Activated CD8-positive, alpha-beta memory T cell treated with anti-CD3 and anti-CD28 coated beads for 24 hours (primary cell): Measurements from ENCODE around the gene FBXL13.
"Not testable (repeated sequence)": the region's sequence is repeated elsewhere in the genome, so short reads cannot be mapped to it uniquely, and the experiment has no call there.

Experiments
- DNase-seq: peaks from one replicate; pipeline ENCODE4 v3.0.0-alpha.2; 2020

Gene FBXL13

DNA sequence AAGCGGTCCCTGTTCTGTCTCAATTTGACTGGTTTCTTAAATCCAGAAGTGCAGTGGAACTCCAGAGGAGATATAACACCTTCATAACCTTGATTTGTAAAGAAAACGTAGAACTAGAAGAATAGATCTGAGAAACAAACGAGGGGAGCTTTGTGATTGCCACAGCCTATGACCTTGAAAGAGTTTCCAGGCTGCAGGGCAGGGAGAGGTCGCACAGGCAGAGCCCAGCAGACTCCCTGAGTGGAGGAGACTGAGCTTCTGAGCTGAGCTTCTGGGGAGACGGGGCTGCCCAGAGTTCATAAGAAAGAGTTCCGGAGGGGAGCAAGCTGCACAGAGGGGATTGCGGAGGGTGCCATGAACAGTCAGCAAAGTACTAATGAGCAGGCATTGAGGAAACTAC, 268.0 kb downstream of the FBXL13 start:
- no peak for DNase-seq

DNA sequence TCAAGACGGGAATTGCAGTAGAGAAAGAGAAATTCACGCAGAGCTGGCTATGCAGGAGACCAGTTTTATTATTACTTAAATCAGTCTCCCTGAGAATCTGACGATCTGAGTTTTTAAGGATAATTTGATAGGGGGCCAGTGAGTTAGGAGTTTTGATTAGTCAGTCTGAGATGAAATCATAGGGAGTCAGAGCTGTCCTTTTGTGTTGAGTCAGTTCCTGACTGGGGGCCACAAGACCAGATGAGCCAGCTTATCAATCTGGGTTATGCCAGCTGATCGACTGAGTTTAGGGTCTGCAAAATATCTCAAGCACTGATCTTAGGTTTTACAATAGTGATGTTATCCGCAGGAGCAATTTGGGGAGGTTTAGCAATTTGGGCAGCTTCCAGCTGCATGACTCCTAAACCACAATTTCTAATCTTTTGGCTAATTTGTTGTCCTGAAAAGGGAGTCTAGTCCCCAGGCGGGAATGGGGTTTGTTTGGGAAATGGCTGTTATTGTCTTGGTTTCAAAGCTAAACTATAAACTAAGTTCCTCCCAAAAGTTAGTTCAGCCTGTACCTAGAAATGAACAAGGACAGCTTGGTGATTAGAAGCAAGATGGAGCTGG, 278.5 kb downstream of the FBXL13 start:
- not testable (repeated sequence) for DNase-seq

DNA sequence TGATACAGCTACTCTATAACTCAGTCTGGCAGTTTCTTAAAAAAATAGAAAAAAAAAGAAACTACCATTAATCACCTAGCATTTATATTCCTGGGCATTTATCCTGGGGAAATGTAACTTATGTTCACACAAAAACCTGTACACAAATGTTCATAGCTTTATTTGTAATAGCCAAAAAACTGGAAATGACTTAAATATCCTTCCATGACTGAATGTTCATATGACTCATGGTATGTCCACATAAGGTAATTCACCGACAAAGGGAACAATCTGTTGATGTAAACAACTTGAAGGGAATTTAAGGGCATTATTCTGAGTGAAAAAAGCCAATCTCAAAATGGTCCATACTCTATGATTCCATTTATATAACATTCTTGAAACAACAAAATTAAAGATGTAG, 280.0 kb downstream of the FBXL13 start:
- DNase-seq = not testable (repeated sequence)

DNA sequence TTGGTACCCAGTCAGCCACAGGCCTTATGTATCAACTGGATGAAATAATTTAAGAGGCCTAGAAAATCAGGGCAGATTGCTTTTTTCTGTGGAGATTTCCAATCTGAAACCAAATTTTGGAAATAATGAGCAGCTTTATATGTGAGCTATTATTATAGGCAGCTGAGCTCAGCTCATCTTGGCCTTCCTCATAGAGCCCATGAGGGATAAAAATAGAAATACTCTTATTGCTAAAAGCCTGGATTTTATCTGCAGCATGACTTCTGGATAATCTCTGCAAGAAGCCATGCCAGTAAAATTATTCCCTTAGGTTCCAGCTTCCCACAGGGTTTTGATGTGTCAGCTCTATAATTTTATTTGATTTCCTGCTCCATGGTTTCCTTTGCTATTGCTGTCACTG, 282.8 kb downstream of the FBXL13 start:
- not testable (repeated sequence) for DNase-seq

DNA sequence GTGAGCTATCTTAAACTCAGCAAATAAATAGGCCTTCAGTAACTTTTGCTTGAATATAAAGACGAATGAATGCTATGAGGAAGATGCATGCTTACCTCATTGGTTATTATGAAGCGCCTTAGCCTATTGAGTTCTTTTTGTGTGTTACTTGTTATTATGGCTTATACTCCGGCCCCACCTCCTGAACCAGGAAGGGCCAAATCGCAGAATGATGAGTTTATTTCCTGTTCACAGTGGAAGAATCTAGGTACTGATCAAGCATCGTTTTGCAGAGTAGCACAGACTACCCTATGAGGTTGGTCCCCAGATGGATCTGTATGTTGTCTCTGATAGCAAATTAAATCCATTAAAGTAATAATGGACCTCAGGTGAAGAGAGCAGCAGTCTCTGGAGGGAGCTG, 283.2 kb downstream of the FBXL13 start:
- DNase-seq = not testable (repeated sequence)

DNA sequence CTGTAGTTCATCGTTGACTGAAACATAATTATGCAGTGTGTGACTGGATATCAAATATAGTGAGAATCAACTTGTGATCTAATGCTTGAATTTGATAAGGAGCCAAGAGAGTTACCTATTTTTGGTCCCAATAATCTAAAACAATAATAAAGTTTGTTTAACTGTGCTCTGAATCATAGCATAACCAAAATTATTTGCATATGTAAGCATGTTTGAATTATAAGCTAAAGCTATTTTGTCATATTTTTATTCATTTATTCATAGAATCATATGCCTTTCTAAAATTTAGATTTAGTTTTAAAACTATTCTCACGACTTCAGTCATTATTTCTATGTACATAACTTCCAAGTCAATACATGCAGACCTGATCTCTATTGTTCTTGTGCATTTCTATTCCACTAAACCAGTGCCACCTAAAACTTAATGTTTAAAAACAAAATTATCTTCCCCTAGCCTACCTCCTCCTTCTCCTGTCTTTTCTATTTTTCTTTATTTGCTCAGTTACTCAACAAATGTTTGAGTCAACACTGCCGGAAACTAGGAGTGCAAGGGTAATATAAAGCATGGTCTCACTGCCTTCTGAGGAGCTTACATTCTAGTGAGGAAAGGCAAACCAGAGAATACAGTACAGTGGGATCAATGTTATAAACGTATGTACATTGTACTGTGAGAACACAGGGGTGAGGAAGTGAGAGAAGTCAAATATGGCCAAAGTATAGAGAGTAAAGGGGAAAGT, 284.1 kb downstream of the FBXL13 start:
- DNase-seq = not testable (repeated sequence)

DNA sequence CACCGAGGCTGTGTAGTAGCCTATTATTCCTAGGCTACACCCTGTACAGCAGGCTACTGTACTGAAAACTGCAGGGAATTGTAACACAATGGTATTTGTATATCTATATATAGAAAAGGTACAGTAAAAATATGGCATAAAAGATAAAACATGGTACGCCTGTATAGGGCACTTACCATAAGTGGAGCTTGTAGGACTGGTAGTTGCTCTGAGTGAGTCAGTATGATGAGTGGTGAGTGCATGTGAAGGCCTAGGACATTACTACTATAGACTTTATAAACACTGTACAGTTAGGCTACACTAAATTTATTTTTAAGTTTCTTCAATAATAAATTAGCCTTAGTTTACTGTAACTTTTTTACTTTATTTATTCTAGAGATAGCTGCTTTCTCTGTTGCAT, 285.8 kb downstream of the FBXL13 start:
- DNase-seq = not testable (repeated sequence)

DNA sequence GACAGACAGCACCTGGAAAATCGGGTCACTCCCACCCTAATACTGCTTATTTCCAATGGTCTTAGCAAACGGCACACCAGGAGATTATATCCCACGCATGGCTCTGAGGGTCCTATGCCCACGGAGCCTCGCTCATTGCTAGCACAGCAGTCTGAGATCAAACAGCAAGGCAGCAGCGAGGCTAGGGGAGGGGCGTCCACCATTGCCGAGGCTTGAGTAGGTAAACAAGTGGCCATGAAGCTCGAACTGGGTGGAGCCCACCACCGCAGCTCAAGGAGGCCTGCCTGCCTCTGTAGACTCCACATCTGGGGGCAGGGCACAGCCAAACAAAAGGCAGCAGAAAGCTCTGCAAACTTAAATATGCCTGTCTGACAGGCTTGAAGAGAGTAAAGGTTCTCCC, 293.7 kb downstream of the FBXL13 start:
- DNase-seq = not testable (repeated sequence)

DNA sequence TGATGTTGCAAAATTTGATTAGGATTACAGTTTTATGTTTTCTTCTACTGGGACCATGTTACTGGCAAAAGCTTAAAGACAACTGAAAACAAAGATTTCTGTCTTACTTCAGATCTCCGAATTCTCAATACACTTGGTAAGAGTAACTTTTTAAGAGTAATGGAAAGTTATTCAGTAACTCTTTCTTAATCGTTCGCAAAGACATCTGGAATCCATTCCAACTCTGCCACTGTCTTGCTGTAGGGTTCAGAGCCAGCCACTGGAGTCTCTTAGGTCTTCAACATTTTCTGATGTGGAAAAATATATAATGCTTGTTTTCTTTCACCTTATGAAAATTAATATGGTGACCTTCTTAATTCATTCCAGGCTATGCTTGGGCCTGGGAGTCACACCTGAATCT, 295.9 kb downstream of the FBXL13 start:
- not testable (repeated sequence) for DNase-seq

DNA sequence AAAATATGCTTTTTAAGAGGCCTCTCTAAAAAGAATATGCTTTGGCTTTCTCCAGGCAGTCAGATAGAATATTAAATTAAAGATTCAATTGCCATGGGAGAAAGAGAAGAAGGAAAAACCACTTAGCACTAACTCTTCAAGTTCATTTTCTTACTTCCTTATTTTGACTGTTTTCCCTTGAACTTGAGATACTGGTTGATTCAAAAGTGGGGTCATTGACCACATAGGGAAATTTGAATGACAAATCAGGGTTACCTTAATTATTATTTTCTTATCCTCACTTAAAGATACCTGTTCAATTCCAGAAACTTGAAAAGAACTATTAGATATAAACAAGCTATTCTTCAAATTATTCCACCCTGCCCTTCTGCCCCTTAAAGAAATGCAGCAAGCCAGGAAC, 298.4 kb downstream of the FBXL13 start:
- not testable (repeated sequence) for DNase-seq

DNA sequence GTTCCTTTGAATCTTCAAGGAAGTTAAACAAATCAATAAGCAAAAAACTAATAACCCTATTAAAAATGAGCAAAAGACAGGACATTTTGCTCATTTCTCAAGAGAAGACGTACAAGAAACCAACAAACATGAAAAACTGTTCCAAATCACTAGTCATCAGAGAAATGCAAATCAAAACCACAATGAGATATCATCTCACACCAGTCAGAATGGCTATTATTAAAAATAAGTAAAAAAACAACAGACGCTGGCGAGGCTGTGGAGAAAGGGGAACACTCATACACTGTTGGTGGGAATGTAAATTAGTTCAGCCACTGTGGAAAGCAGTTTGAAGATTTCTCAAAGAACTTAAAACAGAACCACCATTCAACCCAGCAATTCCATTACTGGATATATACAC, 304.1 kb downstream of the FBXL13 start:
- DNase-seq = not testable (repeated sequence)

DNA sequence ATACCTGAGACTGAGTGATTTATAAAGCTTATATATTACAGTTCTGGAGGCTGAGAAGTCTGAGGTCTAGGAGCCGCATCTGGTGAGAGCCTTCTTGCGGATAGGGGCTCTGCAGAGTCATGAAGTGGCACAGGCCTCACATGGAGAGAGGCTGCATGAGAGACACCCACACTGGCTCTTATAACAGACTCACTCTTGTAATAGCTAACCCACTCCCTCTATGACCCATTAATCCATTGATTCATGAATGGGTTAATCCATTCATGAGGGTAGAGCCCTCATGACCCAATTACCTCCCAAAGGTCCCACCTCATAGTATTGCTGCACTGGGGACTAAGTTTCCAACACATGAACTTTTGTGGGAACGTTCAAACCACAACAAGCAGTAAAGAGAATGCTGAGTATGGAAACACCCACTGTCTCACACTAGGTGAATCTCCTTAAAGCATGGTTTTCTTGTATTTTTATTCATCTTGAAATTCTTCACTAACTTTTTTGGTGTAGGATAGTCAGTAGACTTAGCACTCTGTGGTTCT, 304.9 kb downstream of the FBXL13 start:
- not testable (repeated sequence) for DNase-seq

DNA sequence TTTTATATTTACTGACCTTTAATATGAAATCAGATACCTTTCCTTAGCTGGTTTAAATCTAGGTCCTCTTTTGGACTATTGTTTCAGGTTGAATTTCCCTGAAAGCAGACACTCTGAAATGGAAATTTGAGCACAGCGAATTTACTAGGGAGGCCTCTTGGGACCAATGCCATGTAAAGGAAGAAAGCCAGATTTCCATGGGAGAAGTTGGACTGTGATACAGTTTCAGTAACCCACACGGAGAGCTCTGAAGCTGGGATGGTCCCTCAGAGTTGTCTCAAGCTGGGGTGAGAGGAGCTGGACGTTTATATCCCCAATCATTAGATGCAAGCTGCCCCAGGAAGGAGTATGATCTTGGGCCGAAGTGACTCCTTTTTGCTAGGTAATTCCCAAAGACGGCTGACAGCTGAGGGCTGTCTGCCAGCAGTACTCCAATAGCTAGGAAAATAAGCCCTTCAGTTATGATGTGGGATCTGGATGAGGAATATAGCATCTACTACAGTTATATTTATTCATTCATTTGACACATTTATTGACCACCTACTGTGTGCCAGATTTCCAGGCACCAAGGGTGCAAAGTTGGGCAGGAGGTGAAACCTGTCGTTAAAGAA, 311.2 kb downstream of the FBXL13 start:
- DNase-seq = not testable (repeated sequence)
